Measurements from ENCODE around the gene CLDN3. TPM values are rescaled to one million over a fixed set of nuclear protein-coding genes. Genes with fewer than 3 reads are reported as not detected.

The CLDN3 gene
- total RNA-seq, 1 donor from 2014 or later: not detected

GRCh38 chr7:73774923-73775322, 4.9 kb upstream of the CLDN3 start:
- ATAC-seq (no peak), DNase-seq (no peak)
- intact Hi-C loops (cut with micrococcal nuclease): no loop called here

- intact Hi-C loops (cut with micrococcal nuclease): no loop called here
Measured at GRCh38 chr7:73773700-73774517, 3.8 kb upstream of the CLDN3 start.

GRCh38 chr7:73770860-73771670, 995 bp upstream of the CLDN3 start:
- no peak for ATAC-seq
- DNase-seq: no peak
- intact Hi-C loops (cut with micrococcal nuclease): no loop called here

More at GRCh38 chr7:73773700-73774517, 3.8 kb upstream of the CLDN3 start:
- ATAC-seq: no peak
- DNase-seq: no peak

- ATAC-seq (no peak), DNase-seq (no peak)
- intact Hi-C loops (cut with micrococcal nuclease): no loop called here
Measured at GRCh38 chr7:73769481-73770001, 529 bp downstream of the CLDN3 start.

- DNase-seq (no peak), ATAC-seq (no peak)
- intact Hi-C loops (cut with micrococcal nuclease): no loop called here
Measured at GRCh38 chr7:73768641-73769480, 1.2 kb downstream of the CLDN3 start.

GRCh38 chr7:73766556-73767229, 3.4 kb downstream of the CLDN3 start:
- ATAC-seq (no peak), DNase-seq (no peak)
- intact Hi-C loops (cut with micrococcal nuclease): no loop called here

- intact Hi-C loops (cut with micrococcal nuclease): no loop called here
- DNase-seq: no peak
Measured at GRCh38 chr7:73762659-73762999, 7.4 kb downstream of the CLDN3 start.

GRCh38 chr7:73761854-73762658, 8.0 kb downstream of the CLDN3 start:
- intact Hi-C loops (cut with micrococcal nuclease): no loop called here
- no peak for ATAC-seq

More at GRCh38 chr7:73762659-73762999, 7.4 kb downstream of the CLDN3 start:
- no peak for ATAC-seq

GRCh38 chr7:73758581-73759138, 11.4 kb downstream of the CLDN3 start:
- DNase-seq (no peak), ATAC-seq (no peak)
- intact Hi-C loops (cut with micrococcal nuclease): no loop called here

More at GRCh38 chr7:73761854-73762658, 8.0 kb downstream of the CLDN3 start:
- DNase-seq: no peak

- ATAC-seq (no peak), DNase-seq (no peak)
- intact Hi-C loops (cut with micrococcal nuclease): no loop called here
Measured at GRCh38 chr7:73749931-73750776, 19.9 kb downstream of the CLDN3 start.

GRCh38 chr7:73746378-73746777, 23.7 kb downstream of the CLDN3 start:
- ATAC-seq (peak; percentile 52), DNase-seq (no peak)
- intact Hi-C loops (cut with micrococcal nuclease): no loop called here

GRCh38 chr7:73742753-73743641, 27.1 kb downstream of the CLDN3 start:
- ATAC-seq: no peak
- DNase-seq: no peak
- intact Hi-C loops (cut with micrococcal nuclease): no loop called here

GRCh38 chr7:73742338-73742752, 27.7 kb downstream of the CLDN3 start:
- ATAC-seq: no peak
- DNase-seq: no peak
- intact Hi-C loops (cut with micrococcal nuclease): no loop called here

- intact Hi-C loops (cut with micrococcal nuclease): no loop called here
- DNase-seq: no peak
- ATAC-seq: no peak
Measured at GRCh38 chr7:73741600-73741999, 28.5 kb downstream of the CLDN3 start.

GRCh38 chr7:73740771-73741170, 29.3 kb downstream of the CLDN3 start:
- intact Hi-C loops (cut with micrococcal nuclease): no loop called here
- ATAC-seq: no peak
- DNase-seq: no peak

GRCh38 chr7:73740212-73740611, 29.9 kb downstream of the CLDN3 start:
- intact Hi-C loops (cut with micrococcal nuclease): no loop called here

More at GRCh38 chr7:73740212-73740611, 29.9 kb downstream of the CLDN3 start:
- ATAC-seq (no peak), DNase-seq (no peak)
